Superior temporal gyrus (tissue), 1 donor: ENCODE data around the gene IGFBP4.

Source experiments
- DNase-seq: peaks from one replicate; pipeline ENCODE4 v3.0.0-alpha.2; 2016; ENCODE audit errors: extremely low spot score

Gene IGFBP4

DNA sequence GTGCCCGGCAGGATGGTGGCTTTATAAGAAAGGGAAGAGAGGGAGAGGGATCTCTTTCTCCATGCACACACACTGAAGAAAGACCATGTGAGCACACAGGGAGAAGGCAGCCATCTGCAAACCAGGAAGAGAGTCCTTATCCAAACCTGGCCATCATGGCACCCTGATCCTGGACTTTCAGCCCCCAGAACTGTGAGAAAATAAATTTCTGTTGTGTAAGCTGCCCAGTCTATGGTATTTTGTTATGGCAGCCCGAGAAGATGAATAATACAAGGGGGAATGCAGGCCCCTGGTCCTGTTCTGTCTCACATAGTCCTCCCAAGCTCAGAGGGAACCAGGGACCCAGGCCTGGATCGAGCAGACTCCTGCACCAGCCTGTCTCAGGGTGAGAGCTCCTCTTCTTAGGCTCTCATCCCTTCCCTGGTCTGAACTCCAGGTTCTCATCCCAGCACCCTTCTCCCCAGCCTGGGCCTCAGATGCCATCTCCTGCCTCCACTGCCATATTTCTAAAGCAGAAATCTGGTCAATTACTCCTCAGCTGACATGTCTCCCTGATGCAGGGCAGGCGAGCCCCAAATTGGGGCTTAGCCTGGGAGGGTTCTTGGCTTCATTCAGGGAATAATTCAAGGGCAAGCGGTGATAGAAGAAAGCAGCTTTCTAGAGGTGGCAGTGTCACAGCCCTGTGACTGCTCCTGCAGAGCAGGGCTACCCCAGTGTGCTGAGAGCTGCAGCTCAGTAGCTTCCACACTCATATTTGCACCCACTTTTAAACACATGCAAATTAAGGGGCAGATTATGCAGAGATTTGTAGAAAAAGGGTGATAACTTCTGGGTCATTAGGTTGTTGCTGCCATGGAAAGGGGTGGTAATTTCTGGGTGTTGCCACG is 28.8 kb downstream of the IGFBP4 start:
- DNase-seq, result no peak

DNA sequence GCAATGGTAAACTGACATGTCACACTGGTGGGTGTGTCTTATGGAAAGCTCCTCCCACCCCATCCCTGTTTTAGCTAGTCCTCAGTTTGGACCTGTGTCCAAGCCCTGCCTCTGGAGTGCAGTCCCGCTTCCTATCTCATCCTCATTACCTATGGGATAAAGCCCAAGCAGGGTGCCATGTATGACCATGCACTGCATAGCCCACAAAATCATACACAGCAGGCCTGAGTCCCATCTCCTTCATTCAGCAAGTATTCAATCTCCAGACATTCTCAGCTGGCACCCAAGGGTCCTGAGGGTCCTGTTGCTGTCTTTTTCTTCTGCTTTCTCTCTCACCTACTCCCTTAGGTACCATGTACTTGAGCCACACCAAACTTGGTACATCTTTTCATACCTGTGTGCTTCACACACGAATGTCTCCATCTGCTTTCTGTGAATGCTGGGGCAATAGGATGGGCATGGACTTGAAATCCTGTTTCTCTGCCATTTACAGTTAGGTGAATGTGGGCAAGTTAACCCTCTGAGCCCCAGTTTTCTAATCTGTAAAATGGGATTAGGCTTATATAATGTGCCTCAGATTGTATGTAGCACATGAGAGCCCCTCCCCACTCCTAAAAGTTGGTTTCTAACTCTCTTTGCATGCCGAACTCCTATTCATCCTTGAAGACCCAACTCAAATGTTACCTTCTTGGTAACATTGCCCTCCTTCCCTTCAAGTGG is 29.6 kb downstream of the IGFBP4 start:
- no peak for DNase-seq

DNA sequence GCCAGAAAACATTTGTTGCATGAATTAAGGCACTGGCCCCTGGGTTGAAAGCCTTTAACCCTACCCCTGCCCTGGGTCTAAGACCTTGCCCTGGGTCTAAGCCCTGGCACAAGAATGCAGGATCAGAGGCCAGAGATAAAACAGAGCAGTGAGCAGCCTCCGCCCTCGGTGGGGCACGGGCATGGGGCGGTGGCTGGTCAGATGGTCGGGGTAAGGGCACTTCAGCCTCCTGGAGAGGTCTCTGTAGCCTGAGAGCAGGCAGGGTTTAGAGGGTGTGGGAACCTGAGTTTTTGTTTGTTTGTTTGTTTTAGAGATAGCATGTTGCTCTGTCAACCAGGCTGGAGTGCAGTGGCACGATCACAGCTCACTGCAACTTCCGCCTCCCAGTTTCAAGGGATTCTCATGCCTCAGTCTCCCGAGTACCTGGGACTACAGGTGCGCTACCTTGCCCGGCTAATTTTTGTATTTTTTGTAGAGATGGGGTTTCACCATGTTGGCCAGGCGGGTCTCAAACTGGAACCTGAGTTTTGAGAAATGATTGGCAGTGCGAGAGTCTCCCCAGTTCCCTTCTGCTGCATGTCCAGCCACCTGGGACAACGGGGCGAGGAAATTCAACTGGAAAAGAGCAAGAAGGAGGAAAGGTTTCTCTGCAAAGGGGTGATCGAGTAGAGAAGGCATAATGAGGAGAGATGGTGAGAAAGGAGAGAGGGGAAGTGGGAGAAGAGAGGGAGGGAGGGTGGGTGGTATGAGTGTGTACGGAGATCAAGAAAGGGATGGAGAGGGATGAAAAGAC is 30.5 kb downstream of the IGFBP4 start:
- DNase-seq, result no peak

DNA sequence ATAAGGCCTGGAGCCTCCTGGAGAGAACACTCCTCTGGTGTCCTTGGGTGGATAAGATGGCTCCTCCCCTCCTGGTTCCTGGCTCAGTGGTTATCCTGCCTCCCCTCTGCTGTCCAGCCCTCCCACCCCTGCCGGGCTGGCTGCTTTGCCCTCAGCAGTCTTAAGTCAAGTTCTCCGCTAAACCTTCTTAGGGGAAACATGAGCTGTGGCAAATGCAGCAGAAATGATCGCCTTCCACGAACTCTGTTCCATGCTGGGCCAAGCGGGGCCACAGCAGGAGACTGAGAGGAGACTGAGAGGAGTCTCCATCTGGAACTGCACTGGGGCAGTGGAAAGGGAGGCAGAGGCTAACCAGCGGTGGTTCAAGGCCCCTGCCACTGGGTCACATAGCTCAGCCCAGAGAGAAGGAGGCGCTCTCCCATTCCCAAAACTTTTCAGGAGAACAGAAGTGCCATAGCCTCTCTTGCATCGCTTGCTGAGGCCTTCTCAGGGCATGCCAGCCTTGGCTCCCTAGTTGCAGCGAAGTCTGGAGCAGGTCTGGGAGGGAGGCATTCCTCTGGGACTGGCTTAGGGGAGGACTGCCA is 31.3 kb downstream of the IGFBP4 start:
- DNase-seq, result no peak

DNA sequence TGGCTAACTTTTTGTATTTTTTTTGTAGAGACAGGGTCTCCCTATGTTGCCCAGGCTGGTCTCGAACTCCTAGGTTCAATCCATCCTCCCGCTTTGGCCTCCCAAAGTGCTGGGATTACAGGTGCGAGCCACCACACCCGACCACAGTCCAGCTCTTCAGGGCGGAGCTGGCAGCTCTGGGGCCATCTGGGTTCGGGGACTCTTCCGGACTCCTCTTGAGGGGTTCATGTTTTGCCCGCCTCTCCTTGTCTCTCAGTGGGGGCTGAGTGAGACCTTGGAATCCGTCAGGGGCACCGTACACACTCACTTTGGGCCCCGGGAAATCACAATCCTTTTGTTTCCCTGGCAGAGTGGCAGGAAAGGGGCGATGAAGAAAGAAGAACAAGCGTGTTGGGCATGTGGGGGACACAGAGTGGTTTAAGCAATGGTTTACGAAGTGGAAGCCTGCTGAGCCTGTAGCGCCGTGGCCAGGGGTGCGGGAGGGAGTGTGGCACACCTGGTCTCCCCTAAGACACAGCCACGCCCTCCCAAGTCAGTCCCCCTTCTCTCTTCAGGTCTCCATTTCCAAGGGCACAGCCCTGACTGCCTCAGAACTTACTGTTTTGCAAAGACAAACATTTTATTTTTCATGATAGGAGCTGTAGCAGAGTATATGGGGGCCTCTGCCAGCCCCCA is 32.1 kb downstream of the IGFBP4 start:
- no peak for DNase-seq

DNA sequence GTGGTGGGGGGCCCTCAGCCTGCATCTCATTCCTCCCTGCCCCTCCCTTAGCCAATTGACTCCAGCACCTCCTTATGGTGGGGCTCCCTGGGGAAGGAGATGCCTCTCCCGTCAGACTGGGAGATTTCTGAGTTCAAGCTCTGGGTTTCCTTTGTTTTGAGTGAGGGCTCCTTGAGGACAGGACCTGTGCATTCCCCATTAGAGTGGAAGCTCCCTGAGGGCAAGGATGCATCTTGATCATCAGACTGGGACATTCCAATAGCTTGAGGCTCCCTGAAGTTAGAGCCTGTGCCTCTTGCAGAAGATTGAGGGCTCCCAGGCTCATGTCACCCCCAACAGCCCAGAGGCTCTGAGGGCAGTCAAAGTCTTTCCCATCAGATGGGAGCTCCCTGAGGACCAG is 34.5 kb downstream of the IGFBP4 start:
- no peak for DNase-seq

DNA sequence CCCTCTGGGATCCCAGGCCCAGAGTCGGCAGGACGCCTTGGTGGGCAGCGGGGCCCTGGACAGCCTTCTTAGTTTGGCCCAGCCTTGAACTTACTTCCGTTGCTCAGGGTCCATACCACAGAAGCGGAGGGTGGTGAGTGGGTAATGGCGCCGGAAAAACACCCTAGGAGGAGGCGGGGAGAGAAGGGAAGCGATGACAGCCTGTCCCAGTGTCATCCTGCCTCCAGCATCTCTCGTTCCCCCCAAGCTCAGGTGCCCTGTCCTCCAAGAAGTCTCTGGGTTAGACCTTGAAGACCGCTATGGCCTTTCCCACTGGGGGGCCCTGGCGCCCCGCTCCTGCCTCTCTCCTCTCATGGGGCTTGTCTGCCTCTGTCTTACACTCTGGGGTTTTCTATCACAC is 35.2 kb downstream of the IGFBP4 start:
- no peak for DNase-seq

DNA sequence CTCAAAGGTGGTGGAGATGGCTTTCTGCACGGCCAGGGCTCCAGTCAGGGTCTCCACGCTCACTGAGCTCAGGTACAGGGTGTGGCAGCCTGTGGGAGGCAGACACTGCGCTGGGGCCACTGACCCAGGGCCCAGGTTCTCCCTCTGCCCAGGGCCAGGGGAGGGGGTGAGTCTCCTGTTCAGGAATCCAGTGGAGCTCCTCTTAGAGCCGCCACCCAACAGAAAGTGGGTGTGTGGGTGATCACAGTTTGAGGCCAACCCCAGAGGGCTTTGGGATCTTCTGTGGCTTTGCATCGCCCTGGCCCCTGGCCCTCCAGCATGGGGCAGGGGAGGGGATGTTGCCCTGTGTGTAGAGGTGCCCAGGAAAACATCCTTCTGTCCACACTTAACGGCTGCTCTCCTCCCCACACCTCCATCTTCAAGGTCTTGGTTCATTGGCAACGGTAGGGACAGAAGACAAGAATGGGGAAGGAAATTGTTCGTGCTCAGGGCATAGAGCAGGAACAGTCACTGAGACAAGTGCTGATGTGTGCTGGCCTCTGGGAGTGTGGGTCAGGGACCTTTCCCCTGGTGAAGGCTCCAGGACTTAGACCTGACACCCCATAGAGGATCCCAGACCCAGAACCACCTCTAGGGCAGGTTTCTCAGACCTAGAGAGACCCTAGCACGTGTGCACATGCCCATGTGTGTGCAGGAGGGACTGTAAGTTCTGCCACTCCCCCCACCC is 36.7 kb downstream of the IGFBP4 start:
- DNase-seq, result no peak

DNA sequence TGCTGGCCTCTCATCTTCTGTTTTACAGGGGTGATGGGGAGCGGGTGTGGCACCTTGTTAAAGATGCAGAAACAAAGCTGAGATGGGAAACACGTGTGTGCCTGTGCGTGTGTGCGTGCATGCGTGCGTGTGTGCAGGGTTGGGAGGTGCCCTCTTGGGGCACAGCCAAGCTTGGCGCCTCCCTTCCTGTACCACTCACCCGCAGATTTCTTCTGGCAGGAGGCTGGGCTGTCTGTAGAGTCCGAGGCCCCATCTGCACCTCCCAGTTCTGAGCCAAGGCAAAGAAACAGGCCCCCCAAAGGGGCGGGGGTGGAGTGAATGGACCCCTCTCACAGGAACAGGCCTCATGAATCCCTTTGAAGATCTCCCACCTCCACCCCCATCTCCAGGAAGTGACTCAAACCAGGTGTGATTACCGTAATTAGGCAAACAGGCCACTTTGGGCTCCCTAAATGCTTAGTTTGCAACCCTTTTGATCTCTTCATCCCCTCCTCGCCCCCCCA is 37.3 kb downstream of the IGFBP4 start:
- DNase-seq, result no peak

DNA sequence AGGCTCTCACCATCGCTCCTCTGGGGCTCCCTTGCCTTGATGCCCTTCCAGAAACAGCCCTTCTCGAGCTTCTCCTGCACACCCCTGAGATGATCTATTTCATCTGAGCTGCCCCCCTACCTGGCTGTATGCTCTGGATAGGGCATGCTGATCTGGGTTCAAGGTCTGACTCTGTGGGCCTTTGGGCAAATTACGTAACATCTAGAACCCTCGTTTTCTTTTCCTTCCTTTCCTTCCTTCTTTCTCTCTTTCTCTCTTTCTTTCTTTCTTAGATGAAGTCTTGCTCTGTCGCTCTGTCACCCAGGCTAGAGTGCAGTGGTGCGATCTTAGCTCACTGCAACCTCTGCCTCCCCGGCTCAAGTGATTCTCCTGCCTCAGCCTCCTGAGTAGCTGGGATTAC is 37.9 kb downstream of the IGFBP4 start:
- DNase-seq, result no peak

DNA sequence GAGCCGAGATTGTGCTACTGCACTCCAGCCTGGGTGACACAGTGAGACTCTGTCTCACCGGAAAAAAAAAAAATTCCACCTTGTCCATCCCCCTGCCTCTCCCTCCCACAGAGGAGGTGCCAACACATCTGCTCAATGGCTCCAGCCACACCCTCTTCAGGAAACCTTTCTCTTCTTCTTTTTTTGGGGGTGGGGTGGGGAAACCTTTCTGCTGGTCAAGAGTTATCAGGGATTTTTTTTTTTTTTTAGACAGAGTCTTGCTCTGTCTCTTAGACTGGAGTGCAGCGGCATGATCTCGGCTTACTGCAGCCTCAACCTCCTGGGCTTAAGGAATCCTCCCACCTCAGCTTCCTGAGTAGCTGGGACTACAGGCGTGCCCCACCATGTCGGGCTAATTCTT is 39.5 kb downstream of the IGFBP4 start:
- DNase-seq, result no peak

DNA sequence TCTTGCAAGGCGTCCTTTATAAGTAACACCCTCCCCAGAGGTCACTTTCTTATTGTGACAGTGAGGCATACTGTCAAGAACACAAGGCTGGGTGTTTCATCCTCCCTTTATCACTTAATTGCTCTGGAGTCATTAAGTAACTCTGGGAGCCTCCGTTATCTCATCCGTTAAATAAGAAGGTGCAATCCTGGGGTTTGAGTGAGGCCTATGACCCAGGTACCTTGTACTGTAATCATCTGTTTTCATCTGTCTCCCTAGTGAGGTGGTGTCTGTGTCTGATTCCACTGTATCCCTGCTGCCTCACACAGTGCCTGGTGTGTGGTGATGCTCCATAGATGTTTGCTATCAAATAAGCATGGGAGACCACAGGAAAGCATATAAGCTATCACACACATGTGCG is 40.4 kb downstream of the IGFBP4 start:
- no peak for DNase-seq

DNA sequence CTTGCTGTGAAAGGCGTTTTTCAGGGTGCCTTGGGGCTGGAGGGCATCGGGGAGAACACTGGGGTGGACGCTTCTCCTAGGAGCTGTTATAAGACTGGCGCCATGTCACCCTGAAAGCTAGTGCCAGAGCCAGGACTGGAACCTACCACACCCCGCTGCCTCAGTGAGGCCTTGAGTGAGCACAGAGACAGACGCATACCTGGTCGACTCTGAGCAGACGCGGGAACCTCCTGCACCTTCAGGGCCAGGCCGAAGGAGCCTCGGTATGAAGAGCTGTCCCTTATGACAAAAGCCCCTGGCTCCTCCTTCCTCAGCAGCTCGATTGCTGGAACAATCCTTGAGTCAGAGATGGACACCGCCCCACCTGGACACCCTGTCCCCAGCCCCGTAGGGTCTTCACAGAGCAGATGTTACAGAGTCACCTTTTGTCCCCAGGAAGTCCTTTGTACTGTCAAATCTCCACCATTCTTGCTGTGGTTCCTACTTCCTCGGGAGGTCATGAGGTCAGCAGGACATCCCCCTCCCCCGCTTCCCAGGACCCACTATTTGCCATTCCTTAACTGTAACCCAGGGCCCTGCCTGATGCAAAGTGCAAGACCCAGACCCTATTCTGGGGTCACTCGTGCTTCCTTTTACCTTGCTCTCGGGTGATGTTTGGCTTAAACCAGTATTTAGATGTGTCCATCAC is 41.2 kb downstream of the IGFBP4 start:
- no peak for DNase-seq

DNA sequence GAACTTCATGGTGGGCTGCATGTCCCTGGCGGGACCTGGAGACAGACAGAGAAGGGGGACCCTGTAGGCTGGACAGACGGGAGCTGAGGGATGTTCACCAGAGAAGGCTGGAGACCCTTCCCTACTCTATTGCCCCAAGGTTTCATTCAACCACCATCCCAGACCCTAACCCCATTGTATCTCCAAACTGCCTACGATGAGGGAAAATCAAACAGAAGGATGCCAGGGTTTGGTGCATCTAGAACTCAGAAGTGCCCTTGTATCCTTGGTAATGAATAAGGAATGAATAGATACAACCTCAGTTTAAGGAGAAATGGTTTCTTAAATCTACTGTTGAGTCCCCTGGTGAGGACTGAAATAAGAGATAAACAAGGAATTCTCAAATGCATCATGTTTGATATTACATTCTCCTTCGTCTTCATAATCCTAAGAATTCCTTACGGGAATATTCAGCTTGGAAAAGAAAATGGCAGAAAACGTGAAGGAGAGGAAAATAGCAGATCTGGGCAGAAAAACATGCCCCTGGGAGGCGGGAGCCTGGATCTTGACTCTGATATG is 41.8 kb downstream of the IGFBP4 start:
- no peak for DNase-seq

DNA sequence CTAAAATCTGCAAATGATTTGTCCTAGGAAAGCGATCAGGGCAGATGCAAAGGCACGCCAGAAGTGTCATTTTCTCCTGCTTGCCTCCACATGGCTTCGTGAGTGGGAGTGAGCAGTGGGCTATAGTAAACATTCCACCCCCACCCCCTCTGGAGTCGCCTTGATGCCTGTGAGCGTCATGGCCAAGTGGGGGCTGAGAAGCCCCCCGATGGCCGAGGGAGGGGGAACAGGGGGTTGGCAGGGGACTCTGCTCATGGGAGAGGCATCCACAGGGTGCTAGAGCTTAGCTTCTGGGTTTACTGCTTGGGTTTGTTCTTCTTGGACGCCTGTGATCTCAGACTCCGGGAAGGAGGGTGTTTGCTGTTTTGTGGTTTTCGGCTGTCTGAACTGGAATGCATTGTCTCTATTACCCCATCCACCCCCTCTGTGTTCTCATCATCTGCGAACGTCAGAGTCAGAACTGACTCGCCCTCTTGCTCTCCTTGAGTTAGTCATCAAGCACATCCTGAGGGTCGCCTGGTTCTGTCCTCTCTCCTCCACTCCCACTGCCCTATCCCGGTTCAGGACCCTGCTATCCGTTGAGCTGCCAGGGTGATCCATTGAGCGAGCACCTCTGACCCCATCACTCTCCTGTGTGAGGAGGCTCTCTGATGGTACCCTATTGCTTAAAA is 42.7 kb downstream of the IGFBP4 start:
- DNase-seq, result no peak

DNA sequence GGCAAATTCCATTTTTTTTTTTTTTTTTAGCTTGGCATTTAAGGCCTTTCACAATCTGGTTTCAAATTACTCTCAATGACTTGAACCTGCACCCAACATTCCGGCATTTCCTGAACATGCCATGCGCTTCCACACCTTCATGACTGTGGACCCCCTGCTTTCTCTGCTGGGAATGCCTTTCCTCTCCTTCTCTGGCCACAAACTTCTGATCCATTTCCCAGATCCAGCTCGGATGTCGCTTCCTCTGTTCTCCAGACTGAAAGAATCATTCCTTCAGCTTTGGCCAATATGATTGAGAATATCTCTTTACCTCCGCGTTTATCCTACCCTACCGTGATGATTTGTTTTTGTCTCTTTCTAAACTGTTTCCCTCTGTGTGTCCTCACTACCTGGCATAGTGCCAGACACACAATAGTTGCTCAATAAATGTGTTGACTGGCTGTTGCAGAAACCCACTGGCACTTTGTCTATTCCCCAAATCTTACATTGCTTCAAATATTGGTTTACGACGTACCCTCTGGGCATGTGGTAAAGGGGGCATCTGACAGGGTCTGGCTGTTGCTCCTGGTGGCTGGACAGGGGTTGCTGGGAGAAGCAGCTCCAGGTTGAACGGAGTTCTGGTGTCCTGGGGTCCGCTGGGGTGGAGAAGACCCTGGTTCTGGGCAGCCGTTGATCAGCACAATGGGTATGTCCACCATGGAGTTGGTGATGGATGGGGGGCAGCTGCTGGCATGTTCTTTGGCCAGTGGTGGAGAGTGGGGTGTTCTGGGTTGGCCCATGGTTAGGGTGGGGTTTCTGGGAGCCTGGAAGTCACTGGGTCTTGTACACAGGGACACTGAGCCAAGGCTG is 43.5 kb downstream of the IGFBP4 start:
- no peak for DNase-seq

DNA sequence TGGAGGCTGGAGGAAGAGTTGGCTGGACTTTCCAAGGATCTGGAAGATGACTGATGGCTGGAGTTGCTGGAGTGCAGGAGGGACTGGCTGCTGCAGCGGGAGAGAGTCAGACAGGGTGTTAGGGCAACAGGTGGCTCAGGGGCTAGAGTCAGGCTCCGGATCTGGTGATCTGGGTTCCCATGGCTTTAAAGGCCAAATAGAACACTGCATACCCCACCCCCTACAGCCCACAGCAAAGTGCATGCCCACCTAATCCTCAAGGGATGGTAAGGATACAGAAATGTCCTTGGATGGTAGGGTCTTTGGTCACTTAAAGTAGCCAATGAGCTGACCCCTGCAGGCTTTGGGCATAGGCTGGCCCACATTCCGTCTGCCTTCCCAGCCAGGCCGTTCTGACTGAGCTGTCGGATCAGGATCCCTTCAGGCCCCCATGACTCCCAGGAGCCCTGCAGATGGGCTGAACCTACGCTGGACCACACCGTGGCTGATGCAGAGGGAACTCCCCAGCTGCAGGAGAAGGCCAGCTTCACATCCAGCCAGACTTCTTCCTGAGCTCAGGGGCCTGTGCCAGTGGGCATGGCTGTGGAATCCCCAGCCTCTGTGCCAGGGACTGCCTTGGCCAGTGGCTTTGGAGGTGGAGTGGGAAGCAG is 44.2 kb downstream of the IGFBP4 start:
- no peak for DNase-seq
